ENCODE measurements around the gene UBR4.
"Not testable (repeated sequence)": the region's sequence is repeated elsewhere in the genome, so short reads cannot be mapped to it uniquely, and the experiment has no call there.

Gene UBR4

DNA sequence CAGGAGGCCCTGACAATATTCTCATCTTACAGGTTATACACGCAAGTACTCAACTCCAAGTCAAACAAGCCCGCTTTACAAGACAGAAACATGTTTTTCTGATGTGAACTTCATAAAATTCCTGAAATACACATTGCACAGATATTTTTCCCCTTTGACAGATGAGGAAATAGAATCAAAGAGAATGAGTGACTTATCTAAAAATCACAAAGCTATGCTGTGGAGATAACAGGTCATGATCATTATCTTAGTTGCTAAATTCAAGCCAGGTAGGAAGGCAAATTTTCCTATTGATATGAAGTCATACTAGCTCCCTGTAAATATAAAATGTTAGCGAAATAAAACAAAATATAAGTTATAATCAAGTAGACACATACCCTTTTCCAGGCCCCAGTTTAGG, 18.3 kb downstream of the UBR4 start:
- no peak for DNase-seq (ENCODE audit: extremely low read depth, low read depth)
- H3K4me3 ChIP-seq (replicated peaks; ENCODE audit: low read depth, low read length), result no peak overlapping the region
- TF ChIP-seq, protein P1, sequence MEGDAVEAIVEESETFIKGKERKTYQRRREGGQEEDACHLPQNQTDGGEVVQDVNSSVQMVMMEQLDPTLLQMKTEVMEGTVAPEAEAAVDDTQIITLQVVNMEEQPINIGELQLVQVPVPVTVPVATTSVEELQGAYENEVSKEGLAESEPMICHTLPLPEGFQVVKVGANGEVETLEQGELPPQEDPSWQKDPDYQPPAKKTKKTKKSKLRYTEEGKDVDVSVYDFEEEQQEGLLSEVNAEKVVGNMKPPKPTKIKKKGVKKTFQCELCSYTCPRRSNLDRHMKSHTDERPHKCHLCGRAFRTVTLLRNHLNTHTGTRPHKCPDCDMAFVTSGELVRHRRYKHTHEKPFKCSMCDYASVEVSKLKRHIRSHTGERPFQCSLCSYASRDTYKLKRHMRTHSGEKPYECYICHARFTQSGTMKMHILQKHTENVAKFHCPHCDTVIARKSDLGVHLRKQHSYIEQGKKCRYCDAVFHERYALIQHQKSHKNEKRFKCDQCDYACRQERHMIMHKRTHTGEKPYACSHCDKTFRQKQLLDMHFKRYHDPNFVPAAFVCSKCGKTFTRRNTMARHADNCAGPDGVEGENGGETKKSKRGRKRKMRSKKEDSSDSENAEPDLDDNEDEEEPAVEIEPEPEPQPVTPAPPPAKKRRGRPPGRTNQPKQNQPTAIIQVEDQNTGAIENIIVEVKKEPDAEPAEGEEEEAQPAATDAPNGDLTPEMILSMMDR (IDR thresholded peaks at IDR 0.05; ENCODE audit: low read depth, low read length, missing control alignments), result no peak

DNA sequence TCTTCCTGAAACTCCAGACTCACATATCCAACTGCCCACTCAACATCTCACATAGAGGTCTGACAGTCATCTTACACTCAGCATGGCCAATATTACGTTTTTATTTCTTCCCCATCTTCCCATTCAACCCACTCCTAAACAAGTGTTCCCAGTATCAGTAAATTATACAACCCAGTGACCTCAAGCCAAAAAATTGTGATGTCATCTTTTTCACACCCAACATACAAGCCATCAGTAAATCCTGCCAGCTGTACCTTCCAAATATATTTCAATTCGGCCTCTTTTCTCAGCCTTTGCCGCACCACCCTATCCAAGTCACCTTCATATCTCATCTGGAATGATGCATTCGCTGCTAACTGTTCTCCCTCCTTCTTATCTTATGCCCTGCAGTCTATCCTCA, 19.6 kb downstream of the UBR4 start:
- no peak overlapping the region for H3K4me3 ChIP-seq (replicated peaks; ENCODE audit: low read depth, low read length)
- DNase-seq (ENCODE audit: extremely low read depth, low read depth), result no peak
- TF ChIP-seq, protein P1 (IDR thresholded peaks at IDR 0.05; ENCODE audit: low read depth, low read length, missing control alignments), result no peak

DNA sequence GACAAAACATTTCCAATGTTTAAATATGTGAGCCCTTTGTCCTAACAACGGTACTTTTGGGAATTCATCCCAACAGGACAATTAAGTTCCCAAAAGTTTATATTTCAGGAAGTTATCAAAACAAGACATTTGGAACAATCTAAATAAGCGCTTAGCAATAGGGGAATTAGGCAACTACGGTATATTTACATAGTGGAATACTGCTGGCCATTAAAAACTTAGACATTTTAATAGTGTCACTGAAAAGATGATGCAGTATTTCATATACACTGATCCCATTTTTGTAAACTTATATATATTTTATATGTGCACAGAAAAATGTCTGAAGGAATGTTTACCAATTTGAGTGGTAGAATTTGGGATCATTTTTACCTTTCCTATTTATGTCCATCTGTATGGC, 20.8 kb downstream of the UBR4 start:
- DNase-seq (ENCODE audit: extremely low read depth, low read depth), result no peak
- H3K4me3 ChIP-seq (replicated peaks; ENCODE audit: low read depth, low read length), result no peak overlapping the region
- TF ChIP-seq, protein P1 (IDR thresholded peaks at IDR 0.05; ENCODE audit: low read depth, low read length, missing control alignments), result no peak

DNA sequence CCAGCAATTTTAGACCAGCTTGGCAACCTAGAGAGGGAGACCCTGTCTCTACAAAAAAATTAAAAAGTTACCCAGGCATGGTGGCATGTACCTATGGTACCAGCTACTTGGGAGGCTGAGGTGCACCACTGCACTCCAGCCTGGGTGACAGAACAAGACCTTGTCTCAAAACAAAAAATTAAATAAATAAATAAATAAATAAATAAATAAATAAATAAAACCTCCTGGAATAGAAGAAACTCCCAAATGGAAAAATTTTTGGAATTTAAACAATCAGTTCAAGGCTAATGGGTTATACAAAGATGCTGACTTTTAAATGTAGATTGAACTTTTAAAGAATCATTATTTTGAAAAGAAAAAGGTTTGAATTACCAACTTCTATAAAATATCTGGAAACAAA, 22.2 kb downstream of the UBR4 start:
- H3K4me3 ChIP-seq (replicated peaks; ENCODE audit: low read depth, low read length), result no peak overlapping the region
- DNase-seq (ENCODE audit: extremely low read depth, low read depth), result no peak
- TF ChIP-seq, protein P1 (IDR thresholded peaks at IDR 0.05; ENCODE audit: low read depth, low read length, missing control alignments), result no peak

DNA sequence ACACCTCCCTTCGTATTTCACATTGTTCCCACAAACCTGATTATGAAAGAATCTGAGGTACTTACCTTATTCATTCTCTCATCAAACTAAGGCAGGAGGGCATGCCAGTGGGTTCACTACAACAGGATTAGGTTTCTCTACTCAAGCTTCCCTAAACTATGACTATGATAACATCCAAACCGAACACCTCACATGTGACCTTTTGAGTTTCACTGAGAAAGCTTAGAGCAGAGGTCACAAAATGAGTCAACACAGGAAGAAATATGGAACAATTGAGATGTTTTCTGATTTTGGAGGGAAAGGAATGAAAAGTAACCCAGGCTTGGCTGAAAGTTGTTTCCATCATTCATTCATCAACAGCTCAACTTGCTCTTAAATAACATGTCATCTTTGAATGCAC, 24.1 kb downstream of the UBR4 start:
- TF ChIP-seq, protein P1 (IDR thresholded peaks at IDR 0.05; ENCODE audit: low read depth, low read length, missing control alignments), result no peak
- no peak overlapping the region for H3K4me3 ChIP-seq (replicated peaks; ENCODE audit: low read depth, low read length)
- DNase-seq (ENCODE audit: extremely low read depth, low read depth), result no peak

DNA sequence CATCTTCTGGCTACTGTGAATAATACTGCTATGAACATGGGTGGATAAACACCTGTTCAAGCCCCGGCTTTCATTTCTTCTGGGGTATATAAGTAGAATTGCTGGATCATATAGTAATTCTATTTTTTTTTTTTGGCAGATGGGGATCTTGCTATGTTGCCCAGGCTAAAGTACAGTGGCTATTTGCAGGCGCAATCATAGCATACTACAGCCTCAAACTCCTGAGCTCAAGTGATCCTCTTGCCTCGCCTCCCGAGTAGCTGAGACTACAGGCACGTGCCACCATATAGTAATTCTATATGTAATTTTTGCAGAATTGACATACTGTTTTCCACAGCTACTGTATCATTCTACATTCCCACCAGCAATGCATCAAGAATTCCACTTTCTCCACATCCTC, 27.8 kb downstream of the UBR4 start:
- no peak for DNase-seq (ENCODE audit: extremely low read depth, low read depth)
- TF ChIP-seq, protein P1 (IDR thresholded peaks at IDR 0.05; ENCODE audit: low read depth, low read length, missing control alignments), result no peak
- H3K4me3 ChIP-seq (replicated peaks; ENCODE audit: low read depth, low read length), result no peak overlapping the region

DNA sequence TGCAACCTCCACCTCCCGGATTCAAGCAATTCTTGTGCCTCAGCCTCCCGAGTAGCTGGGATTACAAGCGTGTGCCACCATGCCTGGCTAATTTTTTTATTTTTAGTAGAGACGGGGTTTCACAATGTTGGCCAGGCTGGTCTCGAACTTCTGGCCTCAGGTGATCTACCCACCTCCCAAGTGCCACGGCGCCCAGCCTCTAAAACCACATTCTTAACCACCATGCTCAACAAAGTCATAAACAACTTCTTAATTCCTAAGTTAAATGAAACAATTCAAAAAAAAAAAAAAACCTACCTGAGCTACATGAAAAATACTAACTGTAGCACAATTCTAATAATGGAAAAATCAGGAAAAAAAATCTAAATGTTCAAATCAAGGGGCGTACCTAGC, 29.8 kb downstream of the UBR4 start:
- H3K4me3 ChIP-seq (replicated peaks; ENCODE audit: low read depth, low read length); DNase-seq (ENCODE audit: extremely low read depth, low read depth): not testable (repeated sequence)
